ENCODE measurements around the gene HACE1.

Gene HACE1

DNA sequence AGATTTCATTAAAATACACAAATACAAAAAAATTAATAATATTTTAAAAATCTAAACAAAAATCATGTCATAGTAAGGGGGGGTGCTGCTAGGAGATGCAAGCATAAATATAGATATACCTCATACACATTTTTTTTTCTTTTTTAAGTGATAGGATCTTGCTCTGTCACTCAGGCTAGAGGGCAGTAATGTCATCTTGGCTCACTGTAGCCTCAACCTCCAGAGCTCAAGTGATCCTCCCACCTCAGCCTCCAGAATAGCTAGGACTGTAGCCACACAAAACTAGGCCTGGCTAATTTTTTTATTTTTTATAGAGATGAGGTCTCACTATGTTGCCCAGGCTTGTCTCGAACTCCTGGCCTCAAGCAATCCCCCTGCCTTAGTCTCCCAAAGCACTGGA lies 90.8 kb downstream of the HACE1 start:
- no peaks in the 10 kb centered on the region for H3K9me2 ChIP-seq (replicated peaks; ENCODE audit: control insufficient read depth, low read length)
- no peak overlapping the region for H3K4me2 ChIP-seq (ENCODE audit: low read length)
- peaks cover 4% of the 10 kb centered on the region; the same call in 1 of the 2 replicates for H3K36me3 ChIP-seq (ENCODE audit: control insufficient read depth, low read length)
- no peaks in the 10 kb centered on the region for H3K9me3 ChIP-seq (ENCODE audit: control insufficient read depth, insufficient read depth, low read length)
- no peak for TF ChIP-seq EZH2phosphoT487 (IDR thresholded peaks at IDR 0.05; ENCODE audit: borderline replicate concordance, low read length)
- TF ChIP-seq, protein P1, sequence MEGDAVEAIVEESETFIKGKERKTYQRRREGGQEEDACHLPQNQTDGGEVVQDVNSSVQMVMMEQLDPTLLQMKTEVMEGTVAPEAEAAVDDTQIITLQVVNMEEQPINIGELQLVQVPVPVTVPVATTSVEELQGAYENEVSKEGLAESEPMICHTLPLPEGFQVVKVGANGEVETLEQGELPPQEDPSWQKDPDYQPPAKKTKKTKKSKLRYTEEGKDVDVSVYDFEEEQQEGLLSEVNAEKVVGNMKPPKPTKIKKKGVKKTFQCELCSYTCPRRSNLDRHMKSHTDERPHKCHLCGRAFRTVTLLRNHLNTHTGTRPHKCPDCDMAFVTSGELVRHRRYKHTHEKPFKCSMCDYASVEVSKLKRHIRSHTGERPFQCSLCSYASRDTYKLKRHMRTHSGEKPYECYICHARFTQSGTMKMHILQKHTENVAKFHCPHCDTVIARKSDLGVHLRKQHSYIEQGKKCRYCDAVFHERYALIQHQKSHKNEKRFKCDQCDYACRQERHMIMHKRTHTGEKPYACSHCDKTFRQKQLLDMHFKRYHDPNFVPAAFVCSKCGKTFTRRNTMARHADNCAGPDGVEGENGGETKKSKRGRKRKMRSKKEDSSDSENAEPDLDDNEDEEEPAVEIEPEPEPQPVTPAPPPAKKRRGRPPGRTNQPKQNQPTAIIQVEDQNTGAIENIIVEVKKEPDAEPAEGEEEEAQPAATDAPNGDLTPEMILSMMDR (IDR thresholded peaks at IDR 0.05; ENCODE audit: low read depth, low read length, poor library complexity, severe bottlenecking), result no peak
- no peaks in the 10 kb centered on the region for H4K20me1 ChIP-seq (ENCODE audit: control insufficient read depth, insufficient read depth, low read depth, low read length)
- no peaks in the 10 kb centered on the region for H3K79me2 ChIP-seq (ENCODE audit: control insufficient read depth, low read length)
- H3K4me1 ChIP-seq (ENCODE audit: control insufficient read depth, low read length), result no peaks in the 10 kb centered on the region
- H3K27me3 ChIP-seq (ENCODE audit: control insufficient read depth, low read length), result no peaks in the 10 kb centered on the region
- H3K4me3 ChIP-seq (ENCODE audit: low read length), result no peak overlapping the region
- peaks cover 3% of the 10 kb centered on the region; the same call in 1 of the 2 replicates for H3F3A ChIP-seq (ENCODE audit: control insufficient read depth, insufficient read depth)
- H3K27ac ChIP-seq (ENCODE audit: low read depth, low read length), result no peak overlapping the region

GRCh38 chr6:104766595-104766994 lies 93.1 kb downstream of the HACE1 start:
- no peak overlapping the region for H3K4me3 ChIP-seq (ENCODE audit: low read length)
- H3K4me1 ChIP-seq (ENCODE audit: control insufficient read depth, low read length), result no peaks in the 10 kb centered on the region
- no peak overlapping the region for H3K27ac ChIP-seq (ENCODE audit: low read depth, low read length)
- H3K79me2 ChIP-seq (ENCODE audit: control insufficient read depth, low read length), result no peaks in the 10 kb centered on the region
- H3K27me3 ChIP-seq (ENCODE audit: control insufficient read depth, low read length), result no peaks in the 10 kb centered on the region
- no peaks in the 10 kb centered on the region for H3K9me2 ChIP-seq (replicated peaks; ENCODE audit: control insufficient read depth, low read length)
- peaks cover 4% of the 10 kb centered on the region; the same call in 1 of the 2 replicates for H3K36me3 ChIP-seq (ENCODE audit: control insufficient read depth, low read length)
- no peaks in the 10 kb centered on the region; the same call in 1 of the 2 replicates for H3F3A ChIP-seq (ENCODE audit: control insufficient read depth, insufficient read depth)
- TF ChIP-seq EZH2phosphoT487 (IDR thresholded peaks at IDR 0.05; ENCODE audit: borderline replicate concordance, low read length), result no peak
- TF ChIP-seq, protein P1 (IDR thresholded peaks at IDR 0.05; ENCODE audit: low read depth, low read length, poor library complexity, severe bottlenecking), result no peak
- H3K4me2 ChIP-seq (ENCODE audit: low read length), result no peak overlapping the region
- H4K20me1 ChIP-seq (ENCODE audit: control insufficient read depth, insufficient read depth, low read depth, low read length), result no peaks in the 10 kb centered on the region
- H3K9me3 ChIP-seq (ENCODE audit: control insufficient read depth, insufficient read depth, low read length), result no peaks in the 10 kb centered on the region

GRCh38 chr6:104754788-104755409 lies 104.8 kb downstream of the HACE1 start:
- no peaks in the 10 kb centered on the region for H3K79me2 ChIP-seq (ENCODE audit: control insufficient read depth, low read length)

More at GRCh38 chr6:104754788-104755409, 104.8 kb downstream of the HACE1 start:
- H3K4me3 ChIP-seq (ENCODE audit: low read length), result no peak overlapping the region
- H3K9me2 ChIP-seq (replicated peaks; ENCODE audit: control insufficient read depth, low read length), result no peaks in the 10 kb centered on the region
- H3K27ac ChIP-seq (ENCODE audit: low read depth, low read length), result no peak overlapping the region
- no peak overlapping the region for H3K4me2 ChIP-seq (ENCODE audit: low read length)
- no peaks in the 10 kb centered on the region for H3K4me1 ChIP-seq (ENCODE audit: control insufficient read depth, low read length)
- H3K36me3 ChIP-seq (ENCODE audit: control insufficient read depth, low read length), result no peaks in the 10 kb centered on the region
- H4K20me1 ChIP-seq (ENCODE audit: control insufficient read depth, insufficient read depth, low read depth, low read length), result no peaks in the 10 kb centered on the region
- peaks cover 5% of the 10 kb centered on the region; the same call in 1 of the 2 replicates for H3K9me3 ChIP-seq (ENCODE audit: control insufficient read depth, insufficient read depth, low read length)
- no peaks in the 10 kb centered on the region for H3F3A ChIP-seq (ENCODE audit: control insufficient read depth, insufficient read depth)
- H3K27me3 ChIP-seq (ENCODE audit: control insufficient read depth, low read length), result no peaks in the 10 kb centered on the region
- TF ChIP-seq, protein P1 (IDR thresholded peaks at IDR 0.05; ENCODE audit: low read depth, low read length, poor library complexity, severe bottlenecking), result no peak
- TF ChIP-seq EZH2phosphoT487 (IDR thresholded peaks at IDR 0.05; ENCODE audit: borderline replicate concordance, low read length), result no peak
